ENCODE data around the gene ACSS1. TPM values are rescaled to one million over a fixed set of nuclear protein-coding genes. Genes with fewer than 3 reads are reported as not detected.
"Not testable (repeated sequence)": the region's sequence is repeated elsewhere in the genome, so short reads cannot be mapped to it uniquely, and the experiment has no call there.

Gene ACSS1
- total RNA-seq, 1 donor from 2014 or later: 19.5 TPM

- Histone ChIP-seq H3K4me3 (no peak overlapping the region), H3K4me1 (peaks cover 0 to 2% of the 10 kb centered on the region in 2 donors), H3K27ac (no peak overlapping the region), H3K9me3 (no peaks in the 10 kb centered on the region), H3K36me3 (peaks cover 17 to 31% of the 10 kb centered on the region in 2 donors), H3K27me3 (no peaks in the 10 kb centered on the region)
- no peak for DNase-seq (ENCODE audit: low spot score in 2 of 2)
- no peak for TF ChIP-seq CTCF (IDR thresholded peaks at IDR 0.05)
- intact Hi-C loops (cut with DNase I): no loop called here
Observed at GRCh38 chr20:25003002-25003401, 54.9 kb downstream of the ACSS1 start.

- H3K36me3 ChIP-seq: peaks cover 4 to 15% of the 10 kb centered on the region in 2 donors
- H3K27me3 ChIP-seq; H3K9me3 ChIP-seq; intact Hi-C loops (cut with DNase I); DNase-seq (ENCODE audit: low spot score in 2 of 2); H3K27ac ChIP-seq; H3K4me3 ChIP-seq; H3K4me1 ChIP-seq: not testable (repeated sequence)
Observed at GRCh38 chr20:25001323-25001722, 56.6 kb downstream of the ACSS1 start.

GRCh38 chr20:25000268-25000801 is 57.6 kb downstream of the ACSS1 start:
- intact Hi-C loops (cut with DNase I): no loop called here
- H3K27ac ChIP-seq: no peak overlapping the region
- H3K36me3 ChIP-seq: peaks cover 0 to 5% of the 10 kb centered on the region in 2 donors
- peaks cover 0 to 2% of the 10 kb centered on the region in 2 donors for H3K4me1 ChIP-seq
- H3K9me3 ChIP-seq: no peaks in the 10 kb centered on the region
- H3K4me3 ChIP-seq: no peak overlapping the region
- no peaks in the 10 kb centered on the region for H3K27me3 ChIP-seq
- DNase-seq (ENCODE audit: low spot score in 2 of 2): peak in 1 of 2 donors; percentile 70
- TF ChIP-seq CTCF (IDR thresholded peaks at IDR 0.05): no peak

- Histone ChIP-seq H3K36me3 (no peaks in the 10 kb centered on the region), H3K27me3 (no peaks in the 10 kb centered on the region), H3K4me3 (no peak overlapping the region), H3K27ac (no peak overlapping the region), H3K9me3 (no peaks in the 10 kb centered on the region), H3K4me1 (peaks cover 0 to 8% of the 10 kb centered on the region in 2 donors)
- TF ChIP-seq CTCF (IDR thresholded peaks at IDR 0.05): no peak
- DNase-seq (ENCODE audit: low spot score in 2 of 2): peak in 1 of 2 donors; percentile 53
- intact Hi-C loops (cut with DNase I): loop anchor here (5.0 to 10.0 kb wide), 2 partner anchors 33 to 1645 kb away; partner anchors contain the start of gene NXT1
Observed at GRCh38 chr20:24999568-24999967, 58.4 kb downstream of the ACSS1 start.

- Histone ChIP-seq H3K36me3 (no peaks in the 10 kb centered on the region), H3K4me1 (peaks cover 0 to 9% of the 10 kb centered on the region in 2 donors), H3K4me3 (no peak overlapping the region), H3K9me3 (no peaks in the 10 kb centered on the region), H3K27ac (no peak overlapping the region), H3K27me3 (no peaks in the 10 kb centered on the region)
- no peak for TF ChIP-seq CTCF (IDR thresholded peaks at IDR 0.05)
- DNase-seq (ENCODE audit: low spot score in 2 of 2): peak in 1 of 2 donors; percentile 54
- intact Hi-C loops (cut with DNase I): loop anchor here (5.0 to 10.0 kb wide), 2 partner anchors 33 to 1644 kb away; partner anchors contain the start of gene NXT1
Observed at GRCh38 chr20:24998631-24999445, 59.1 kb downstream of the ACSS1 start.

GRCh38 chr20:24998121-24998520 is 59.8 kb downstream of the ACSS1 start:
- Histone ChIP-seq H3K4me1 (peaks cover 0 to 13% of the 10 kb centered on the region in 2 donors), H3K4me3 (no peak overlapping the region), H3K9me3 (no peaks in the 10 kb centered on the region), H3K36me3 (no peaks in the 10 kb centered on the region), H3K27me3 (no peaks in the 10 kb centered on the region), H3K27ac (no peak overlapping the region)
- no peak for TF ChIP-seq CTCF (IDR thresholded peaks at IDR 0.05)
- intact Hi-C loops (cut with DNase I): loop anchor here (5.0 to 10.0 kb wide), 2 partner anchors 34 to 1643 kb away; partner anchors contain the start of gene NXT1
- peak in 1 of 2 donors; percentile 42 for DNase-seq (ENCODE audit: low spot score in 2 of 2)

Data from ascending aorta (tissue), 2 donors.